SU-DHL-6 (cell line): ENCODE data around the gene COQ8B.
"Not testable (repeated sequence)": the region's sequence is repeated elsewhere in the genome, so short reads cannot be mapped to it uniquely, and the experiment has no call there.

Experiments used
- CTCF ChIP-seq: fragments of 200-600 bp; sonication (generic); IDR thresholded peaks from one replicate; pipeline ENCODE4 v1.5.1; 2017; ENCODE audit warnings: antibody characterized with exemption, mild to moderate bottlenecking, low read length, moderate library complexity; ENCODE audit not compliant: insufficient read depth, poor library complexity, severe bottlenecking
- EZH2phosphoT487 ChIP-seq: fragments of 200-600 bp; sonication (generic), shearing (Covaris generic); conservative IDR thresholded peaks from 2 replicates; pipeline ENCODE4 v1.6.1; 2018; ENCODE audit warnings: mild to moderate bottlenecking, antibody characterized with exemption, low read length, moderate library complexity, mixed read lengths

GRCh38 chr19:40730065-40730464 lies 13.4 kb upstream of the COQ8B start:
- not testable (repeated sequence) for TF ChIP-seq CTCF, EZH2phosphoT487
